DND-41 (cell line): ENCODE measurements around the gene MTG2.

Experiments used
- ATAC-seq: fragments of 200-7000 bp; cut with Tn5 transposase; 3 replicates; pipeline ENCODE4 v1.9.1; 2021; ENCODE audit warnings: low read depth; ENCODE audit not compliant: insufficient read depth
- DNase-seq: peaks from one replicate; pipeline ENCODE4 v3.0.0-alpha.2; 2020
- H2AFZ ChIP-seq: 2 replicates; pipeline ENCODE4 v1.6.0; 2012; ENCODE audit warnings: low read depth, low read length
- H3K27ac ChIP-seq: 2 replicates; pipeline ENCODE4 v1.5.1; 2012; ENCODE audit warnings: low read length, inconsistent platforms
- H3K27me3 ChIP-seq: fragments of 200-600 bp; sonication (generic); 2 replicates; pipeline ENCODE4 v1.6.0; 2012; ENCODE audit warnings: low read length, mild to moderate bottlenecking, inconsistent platforms; ENCODE audit not compliant: insufficient read depth, poor library complexity
- H3K36me3 ChIP-seq: 2 replicates; pipeline ENCODE4 v1.5.1; 2012; ENCODE audit warnings: low read length, inconsistent platforms; ENCODE audit not compliant: insufficient read depth
- H3K4me1 ChIP-seq: 2 replicates; pipeline ENCODE4 v1.5.1; 2012; ENCODE audit warnings: mild to moderate bottlenecking, low read length; ENCODE audit not compliant: insufficient read depth
- H3K4me2 ChIP-seq: 2 replicates; pipeline ENCODE4 v1.6.0; 2012; ENCODE audit warnings: mild to moderate bottlenecking, moderate library complexity, low read length, inconsistent platforms; ENCODE audit not compliant: insufficient read depth
- H3K4me3 ChIP-seq, 2 experiments: fragments of 200-600 bp in 1 of 2; shearing (Covaris generic) in 1 of 2; 2 replicates each; pipeline ENCODE4 v1.5.1; 2012 to 2016; ENCODE audit warnings: inconsistent platforms in 2 of 2, low read length in 2 of 2, mild to moderate bottlenecking in 2 of 2, low read depth in 1 of 2, moderate library complexity in 1 of 2
- H3K79me2 ChIP-seq: 2 replicates; pipeline ENCODE4 v1.6.0; 2012; ENCODE audit warnings: low read length, inconsistent platforms; ENCODE audit not compliant: insufficient read depth
- H3K9ac ChIP-seq: 2 replicates; pipeline ENCODE4 v1.6.0; 2012; ENCODE audit warnings: low read depth, mild to moderate bottlenecking, inconsistent platforms, low read length, moderate library complexity
- H3K9me3 ChIP-seq: 2 replicates; pipeline ENCODE4 v1.5.1; 2012; ENCODE audit warnings: low read length, moderate library complexity, mild to moderate bottlenecking, inconsistent platforms; ENCODE audit not compliant: insufficient read depth, severe bottlenecking
- H4K20me1 ChIP-seq: 2 replicates; pipeline ENCODE4 v1.6.0; 2012; ENCODE audit warnings: low read length; ENCODE audit not compliant: insufficient read depth
- CTCF ChIP-seq: IDR thresholded peaks from 2 replicates; pipeline ENCODE4 v1.5.1; 2012; ENCODE audit warnings: borderline replicate concordance, low read length, moderate library complexity, mild to moderate bottlenecking; ENCODE audit not compliant: poor library complexity, severe bottlenecking; ENCODE audit errors: extremely low read depth
- EZH2 ChIP-seq: IDR thresholded peaks from 3 replicates; pipeline ENCODE4 v1.6.1; 2012; ENCODE audit warnings: borderline replicate concordance, low read depth, mild to moderate bottlenecking, moderate library complexity, low read length, inconsistent platforms; ENCODE audit not compliant: severe bottlenecking

MTG2 gene

GRCh38 chr20:62157387-62158087, 25.3 kb upstream of the MTG2 start:
- Histone ChIP-seq H3K4me2 (no peak overlapping the region), H3K27me3 (no peaks in the 10 kb centered on the region), H3K27ac (no peak overlapping the region), H4K20me1 (peaks cover 79% of the 10 kb centered on the region), H3K36me3 (peaks cover 85% of the 10 kb centered on the region), H3K9me3 (no peaks in the 10 kb centered on the region), H3K4me3 (no peak overlapping the region), H3K79me2 (peaks cover 73% of the 10 kb centered on the region), H3K4me1 (no peaks in the 10 kb centered on the region), H2AFZ (no peak overlapping the region), H3K9ac (no peak overlapping the region)
- ATAC-seq = no peak
- DNase-seq = no peak
- TF ChIP-seq EZH2 = no peak
- no peak for TF ChIP-seq CTCF

DNA sequence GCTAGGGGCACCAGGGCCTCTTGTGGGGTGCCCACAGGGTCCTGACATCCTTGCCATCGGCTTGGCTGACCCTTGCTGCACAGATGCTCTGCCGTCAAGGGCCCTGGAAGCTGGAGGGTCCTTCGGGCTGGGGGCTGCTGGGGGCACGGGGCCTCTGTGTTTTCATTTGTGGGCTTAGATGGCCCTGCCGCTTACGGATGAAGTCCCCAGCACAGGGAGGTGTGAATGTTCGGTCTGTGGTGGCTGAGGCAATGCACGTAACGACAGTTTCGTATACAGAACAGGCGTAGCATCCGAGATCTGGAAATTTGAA, 24.8 kb upstream of the MTG2 start:
- no peak overlapping the region for H3K9ac ChIP-seq
- TF ChIP-seq CTCF = no peak
- TF ChIP-seq EZH2 = no peak

DNA sequence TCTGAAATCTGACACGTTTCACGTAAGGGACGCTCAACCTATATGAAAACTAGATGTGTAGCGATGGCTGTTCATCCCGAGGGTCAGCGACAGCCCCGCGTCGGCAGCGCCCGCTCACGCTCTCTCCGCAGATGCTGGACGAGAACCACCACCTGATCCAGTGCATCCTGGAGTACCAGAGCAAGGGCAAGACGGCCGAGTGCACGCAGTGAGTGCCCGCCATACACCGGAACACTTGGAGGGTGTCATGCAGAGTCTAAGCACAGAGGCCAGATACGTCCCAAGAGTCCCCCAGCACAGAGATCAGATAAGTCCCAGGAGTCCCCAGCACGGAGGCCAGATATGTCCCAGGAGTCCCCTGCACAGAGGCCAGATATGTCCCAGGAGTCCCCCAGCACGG, 24.3 kb upstream of the MTG2 start:
- Histone ChIP-seq H2AFZ (no peak overlapping the region), H3K9me3 (no peaks in the 10 kb centered on the region), H3K4me1 (no peaks in the 10 kb centered on the region), H3K4me3 (no peak overlapping the region), H3K36me3 (peaks cover 85% of the 10 kb centered on the region), H3K27ac (no peak overlapping the region), H3K9ac (no peak overlapping the region), H4K20me1 (peaks cover 77% of the 10 kb centered on the region), H3K79me2 (peaks cover 63% of the 10 kb centered on the region), H3K4me2 (no peak overlapping the region), H3K27me3 (no peaks in the 10 kb centered on the region)
- TF ChIP-seq CTCF = no peak
- TF ChIP-seq EZH2 = no peak
- no peak for ATAC-seq
- no peak for DNase-seq

More for the DNA sequence above, 24.8 kb upstream of the MTG2 start:
- no peaks in the 10 kb centered on the region for H3K27me3 ChIP-seq
- no peak overlapping the region for H2AFZ ChIP-seq
- DNase-seq = no peak
- H3K4me3 ChIP-seq = no peak overlapping the region
- no peak for ATAC-seq
- peaks cover 68% of the 10 kb centered on the region for H3K79me2 ChIP-seq
- peaks cover 81% of the 10 kb centered on the region for H4K20me1 ChIP-seq
- no peaks in the 10 kb centered on the region for H3K9me3 ChIP-seq
- no peak overlapping the region for H3K27ac ChIP-seq
- H3K4me2 ChIP-seq = no peak overlapping the region
- H3K4me1 ChIP-seq = no peaks in the 10 kb centered on the region
- H3K36me3 ChIP-seq = peaks cover 85% of the 10 kb centered on the region
